Panc1 (cell line): ENCODE data around the gene TBXA2R.
"Not testable (repeated sequence)": the region's sequence is repeated elsewhere in the genome, so short reads cannot be mapped to it uniquely, and the experiment has no call there.

Experiments
- POLR2AphosphoS5 ChIP-seq: IDR thresholded peaks from 2 replicates; pipeline ENCODE4 v1.6.1; 2012; ENCODE audit warnings: mild to moderate bottlenecking, low read depth, low read length, moderate library complexity
- SIN3A ChIP-seq: IDR thresholded peaks from 2 replicates; pipeline ENCODE4 v1.6.1; 2012; ENCODE audit warnings: low read depth, mild to moderate bottlenecking, low read length, moderate library complexity, borderline replicate concordance; ENCODE audit not compliant: insufficient read depth
- TCF7L2 ChIP-seq: IDR thresholded peaks from 2 replicates; pipeline ENCODE4 v1.6.1; 2011; ENCODE audit warnings: mild to moderate bottlenecking, low read depth, low read length, inconsistent platforms
- TF ChIP-seq, protein P1 (sequence below): fragments of 450-650 bp; IDR thresholded peaks from 2 replicates; pipeline ENCODE4 v1.5.1; 2017; ENCODE audit warnings: mild to moderate bottlenecking
- TF ChIP-seq, protein P2 (sequence below), 2 experiments: IDR thresholded peaks; 2 replicates each; pipeline ENCODE4 v1.6.1; 2011 to 2012; ENCODE audit warnings: low read depth in 2 of 2, control low read depth in 1 of 2, low read length in 1 of 2, mild to moderate bottlenecking in 1 of 2, moderate library complexity in 1 of 2; ENCODE audit not compliant: insufficient read depth in 1 of 2

DNA sequence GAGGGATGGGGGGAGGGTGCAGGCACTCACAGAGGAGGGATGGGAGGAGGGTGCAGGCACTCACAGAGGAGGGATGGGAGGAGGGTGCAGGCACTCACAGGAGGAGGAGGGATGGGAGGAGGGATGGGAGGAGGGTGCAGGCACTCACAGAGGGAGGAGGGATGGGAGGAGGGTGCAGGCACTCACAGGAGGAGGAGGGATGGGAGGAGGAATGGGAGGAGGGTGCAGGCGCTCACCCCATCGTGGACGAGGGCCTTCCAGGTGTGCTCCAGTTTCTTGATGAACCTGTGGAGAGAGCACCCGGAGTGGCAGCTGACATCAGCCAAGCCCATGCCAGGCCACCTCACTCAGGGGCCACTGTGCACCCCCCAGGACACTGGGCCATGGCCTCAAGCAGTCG lies 40.4 kb upstream of the TBXA2R start:
- TF ChIP-seq SIN3A, POLR2AphosphoS5, TCF7L2: not testable (repeated sequence)
- TF ChIP-seq, protein P1, sequence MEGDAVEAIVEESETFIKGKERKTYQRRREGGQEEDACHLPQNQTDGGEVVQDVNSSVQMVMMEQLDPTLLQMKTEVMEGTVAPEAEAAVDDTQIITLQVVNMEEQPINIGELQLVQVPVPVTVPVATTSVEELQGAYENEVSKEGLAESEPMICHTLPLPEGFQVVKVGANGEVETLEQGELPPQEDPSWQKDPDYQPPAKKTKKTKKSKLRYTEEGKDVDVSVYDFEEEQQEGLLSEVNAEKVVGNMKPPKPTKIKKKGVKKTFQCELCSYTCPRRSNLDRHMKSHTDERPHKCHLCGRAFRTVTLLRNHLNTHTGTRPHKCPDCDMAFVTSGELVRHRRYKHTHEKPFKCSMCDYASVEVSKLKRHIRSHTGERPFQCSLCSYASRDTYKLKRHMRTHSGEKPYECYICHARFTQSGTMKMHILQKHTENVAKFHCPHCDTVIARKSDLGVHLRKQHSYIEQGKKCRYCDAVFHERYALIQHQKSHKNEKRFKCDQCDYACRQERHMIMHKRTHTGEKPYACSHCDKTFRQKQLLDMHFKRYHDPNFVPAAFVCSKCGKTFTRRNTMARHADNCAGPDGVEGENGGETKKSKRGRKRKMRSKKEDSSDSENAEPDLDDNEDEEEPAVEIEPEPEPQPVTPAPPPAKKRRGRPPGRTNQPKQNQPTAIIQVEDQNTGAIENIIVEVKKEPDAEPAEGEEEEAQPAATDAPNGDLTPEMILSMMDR, result not testable (repeated sequence)
- TF ChIP-seq, protein P2, sequence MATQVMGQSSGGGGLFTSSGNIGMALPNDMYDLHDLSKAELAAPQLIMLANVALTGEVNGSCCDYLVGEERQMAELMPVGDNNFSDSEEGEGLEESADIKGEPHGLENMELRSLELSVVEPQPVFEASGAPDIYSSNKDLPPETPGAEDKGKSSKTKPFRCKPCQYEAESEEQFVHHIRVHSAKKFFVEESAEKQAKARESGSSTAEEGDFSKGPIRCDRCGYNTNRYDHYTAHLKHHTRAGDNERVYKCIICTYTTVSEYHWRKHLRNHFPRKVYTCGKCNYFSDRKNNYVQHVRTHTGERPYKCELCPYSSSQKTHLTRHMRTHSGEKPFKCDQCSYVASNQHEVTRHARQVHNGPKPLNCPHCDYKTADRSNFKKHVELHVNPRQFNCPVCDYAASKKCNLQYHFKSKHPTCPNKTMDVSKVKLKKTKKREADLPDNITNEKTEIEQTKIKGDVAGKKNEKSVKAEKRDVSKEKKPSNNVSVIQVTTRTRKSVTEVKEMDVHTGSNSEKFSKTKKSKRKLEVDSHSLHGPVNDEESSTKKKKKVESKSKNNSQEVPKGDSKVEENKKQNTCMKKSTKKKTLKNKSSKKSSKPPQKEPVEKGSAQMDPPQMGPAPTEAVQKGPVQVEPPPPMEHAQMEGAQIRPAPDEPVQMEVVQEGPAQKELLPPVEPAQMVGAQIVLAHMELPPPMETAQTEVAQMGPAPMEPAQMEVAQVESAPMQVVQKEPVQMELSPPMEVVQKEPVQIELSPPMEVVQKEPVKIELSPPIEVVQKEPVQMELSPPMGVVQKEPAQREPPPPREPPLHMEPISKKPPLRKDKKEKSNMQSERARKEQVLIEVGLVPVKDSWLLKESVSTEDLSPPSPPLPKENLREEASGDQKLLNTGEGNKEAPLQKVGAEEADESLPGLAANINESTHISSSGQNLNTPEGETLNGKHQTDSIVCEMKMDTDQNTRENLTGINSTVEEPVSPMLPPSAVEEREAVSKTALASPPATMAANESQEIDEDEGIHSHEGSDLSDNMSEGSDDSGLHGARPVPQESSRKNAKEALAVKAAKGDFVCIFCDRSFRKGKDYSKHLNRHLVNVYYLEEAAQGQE (IDR thresholded peaks at IDR 0.05; ENCODE audit: insufficient read depth in 1 of 2, low read depth in 2 of 2, low read length in 1 of 2), result not testable (repeated sequence)
